SK-N-SH (cell line): ENCODE measurements around the gene ZBED3.

Experiments used
- CTCF ChIP-seq: fragments of 200-600 bp; sonication (generic); IDR thresholded peaks from 2 replicates; pipeline ENCODE4 v1.6.1; 2017; ENCODE audit warnings: antibody characterized with exemption, mild to moderate bottlenecking, moderate library complexity
- EP300 ChIP-seq, 2 experiments: IDR thresholded peaks; 2 replicates each; pipeline versions ENCODE4 v1.4.0 to v1.6.1; 2012; ENCODE audit warnings: borderline replicate concordance in 1 of 2, low read depth in 1 of 2, low read length in 1 of 2
- MAX ChIP-seq: IDR thresholded peaks from 2 replicates; pipeline ENCODE4 v1.4.0; 2012; ENCODE audit warnings: low read depth
- MEF2A ChIP-seq: IDR thresholded peaks from 2 replicates; pipeline ENCODE4 v1.4.0; 2012; ENCODE audit warnings: low read depth, borderline replicate concordance
- NRF1 ChIP-seq: IDR thresholded peaks from 2 replicates; pipeline ENCODE4 v1.6.1; 2012; ENCODE audit warnings: low read depth, mild to moderate bottlenecking, low read length
- PBX3 ChIP-seq: IDR thresholded peaks from 2 replicates; pipeline ENCODE4; 2012
- POLR2AphosphoS5 ChIP-seq: IDR thresholded peaks from 2 replicates; pipeline ENCODE4 v1.6.1; 2012; ENCODE audit warnings: low read depth, low read length
- RCOR1 ChIP-seq: fragments of 150-350 bp; IDR thresholded peaks from 2 replicates; pipeline ENCODE4 v1.6.1; 2017; ENCODE audit warnings: antibody characterized with exemption, low read length
- REST ChIP-seq: IDR thresholded peaks from 2 replicates; pipeline ENCODE4 v1.6.1; 2012; ENCODE audit warnings: mild to moderate bottlenecking, low read depth, low read length, moderate library complexity
- TAF1 ChIP-seq: IDR thresholded peaks from 2 replicates; pipeline ENCODE4 v1.6.1; 2012; ENCODE audit warnings: low read depth, mild to moderate bottlenecking, low read length, moderate library complexity, borderline replicate concordance
- USF2 ChIP-seq: fragments of 150-350 bp; IDR thresholded peaks from 2 replicates; pipeline ENCODE4 v1.6.1; 2017; ENCODE audit warnings: antibody characterized with exemption, low read length, low read depth, borderline replicate concordance
- YY1 ChIP-seq: IDR thresholded peaks from 2 replicates; pipeline ENCODE4 v1.4.0; 2012; ENCODE audit warnings: low read depth, mild to moderate bottlenecking

- no peak for TF ChIP-seq CTCF
- TF ChIP-seq NRF1: no peak
- no peak for TF ChIP-seq POLR2AphosphoS5
- TF ChIP-seq EP300 (IDR thresholded peaks at IDR 0.05; ENCODE audit: borderline replicate concordance in 1 of 2, low read depth in 1 of 2, low read length in 1 of 2): no peak
- no peak for TF ChIP-seq MEF2A
- TF ChIP-seq PBX3: no peak
- TF ChIP-seq MAX: no peak
- TF ChIP-seq REST: no peak
- TF ChIP-seq TAF1: no peak
- no peak for TF ChIP-seq YY1
- no peak for TF ChIP-seq RCOR1
- TF ChIP-seq USF2: no peak
Observed at GRCh38 chr5:77033338-77033737, 53.7 kb downstream of the ZBED3 start.
